HEK293 (cell line): ENCODE results near the gene KCNK4.
A peak's percentile ranks its signal among the peaks of the same experiment; 100 is the strongest.

ENCODE experiments used
- CTCF ChIA-PET: fragments of 350-600 bp; formaldehyde crosslinking; extraction: SDS; loops from one replicate; lab custom pipeline; 2021; ENCODE audit warnings: antibody characterized with exemption; lab: Yijun Ruan, JAX
- POLR2A ChIA-PET: fragments of 300-600 bp; formaldehyde crosslinking; extraction: SDS; loops from one replicate; lab custom pipeline; 2020; ENCODE audit warnings: antibody characterized with exemption, inconsistent platforms; lab: Yijun Ruan, JAX
- H3K27ac ChIP-seq: fragments of 200-500 bp; sonication (Bioruptor generic); 2 replicates; pipeline ENCODE4 v1.5.1; 2014; ENCODE audit warnings: low read depth, low read length, control low read depth, inconsistent platforms; ENCODE audit errors: extremely low read depth
- H3K36me3 ChIP-seq, 2 experiments: fragments of 200-500 bp in 1 of 2; sonication (Bioruptor generic) in 1 of 2; 1 replicate in 1 of 2; 2 replicates in 1 of 2; pipeline ENCODE4 v1.5.1; 2014 to 2017; ENCODE audit warnings: inconsistent platforms in 2 of 2, low read length in 2 of 2; ENCODE audit not compliant: control insufficient read depth in 2 of 2, insufficient read depth in 1 of 2
- H3K4me1 ChIP-seq: fragments of 200-500 bp; sonication (Bioruptor generic); 2 replicates; pipeline ENCODE4 v1.5.1; 2014; ENCODE audit warnings: mild to moderate bottlenecking, low read length, inconsistent platforms; ENCODE audit not compliant: control insufficient read depth, insufficient read depth
- H3K4me3 ChIP-seq: 2 replicates; pipeline ENCODE4 v1.5.1; 2011; ENCODE audit warnings: low read depth, mild to moderate bottlenecking, control low read depth, low read length, moderate library complexity
- H3K9me3 ChIP-seq: fragments of 200-500 bp; sonication (Bioruptor generic); 2 replicates; pipeline ENCODE4 v1.5.1; 2014; ENCODE audit warnings: low read depth, low read length, inconsistent platforms; ENCODE audit not compliant: control insufficient read depth, insufficient read depth
- BCL11A ChIP-seq: fragments of 450-650 bp; formaldehyde crosslinking; IDR thresholded peaks from 2 replicates; pipeline ENCODE4 v1.5.1; 2016; ENCODE audit warnings: low read depth, missing biosample characterization, missing genetic modification characterization
- GLIS2 ChIP-seq: fragments of 450-650 bp; formaldehyde crosslinking; IDR thresholded peaks from 2 replicates; pipeline ENCODE4 v1.5.1; 2016; ENCODE audit warnings: missing biosample characterization, missing genetic modification characterization
- HOXC10 ChIP-seq: sonication (generic); formaldehyde crosslinking; IDR thresholded peaks from 2 replicates; pipeline ENCODE4 v1.8.1; 2023; ENCODE audit warnings: mild to moderate bottlenecking, missing genetic modification reagents
- KLF16 ChIP-seq: fragments of 450-650 bp; formaldehyde crosslinking; IDR thresholded peaks from 2 replicates; pipeline ENCODE4 v1.5.1; 2017; ENCODE audit warnings: missing biosample characterization, missing genetic modification characterization
- YY2 ChIP-seq: fragments of 450-650 bp; formaldehyde crosslinking; IDR thresholded peaks from 2 replicates; pipeline ENCODE4 v1.5.1; 2016; ENCODE audit warnings: missing biosample characterization, missing genetic modification characterization
- ZBTB6 ChIP-seq: fragments of 450-650 bp; formaldehyde crosslinking; IDR thresholded peaks from 2 replicates; pipeline ENCODE4 v1.5.1; 2017; ENCODE audit warnings: missing biosample characterization, missing genetic modification characterization
- ZBTB8A ChIP-seq: fragments of 450-650 bp; formaldehyde crosslinking; IDR thresholded peaks from 2 replicates; pipeline ENCODE4 v1.5.1; 2016; ENCODE audit warnings: missing biosample characterization, missing genetic modification characterization
- ZNF10 ChIP-seq: fragments of 450-650 bp; formaldehyde crosslinking; IDR thresholded peaks from 2 replicates; pipeline ENCODE4 v1.5.1; 2017; ENCODE audit warnings: missing biosample characterization, missing genetic modification characterization
- ZNF174 ChIP-seq: fragments of 450-650 bp; formaldehyde crosslinking; IDR thresholded peaks from 2 replicates; pipeline ENCODE4 v1.5.0; 2017; ENCODE audit warnings: missing biosample characterization, mild to moderate bottlenecking, missing genetic modification characterization
- ZNF24 ChIP-seq: fragments of 450-650 bp; formaldehyde crosslinking; IDR thresholded peaks from 2 replicates; pipeline ENCODE4 v1.5.1; 2016; ENCODE audit warnings: missing biosample characterization, missing genetic modification characterization
- ZNF274 ChIP-seq, 2 experiments: fragments of 200-500 bp in 1 of 2; fragments of 450-650 bp in 1 of 2; sonication (Bioruptor generic) in 1 of 2; formaldehyde crosslinking in 1 of 2; IDR thresholded peaks; 2 replicates each; pipeline versions ENCODE4 v1.5.1 to v1.6.1; 2014 to 2016; ENCODE audit warnings: borderline replicate concordance in 1 of 2, inconsistent platforms in 1 of 2, low read length in 1 of 2, missing biosample characterization in 1 of 2, missing genetic modification characterization in 1 of 2
- ZNF354C ChIP-seq: fragments of 450-650 bp; formaldehyde crosslinking; IDR thresholded peaks from 2 replicates; pipeline ENCODE4 v1.5.1; 2016; ENCODE audit warnings: missing biosample characterization, missing genetic modification characterization, low read depth, borderline replicate concordance
- ZNF530 ChIP-seq: fragments of 450-650 bp; formaldehyde crosslinking; IDR thresholded peaks from 2 replicates; pipeline ENCODE4 v1.5.1; 2016; ENCODE audit warnings: low read depth, missing biosample characterization, missing genetic modification characterization
- ZNF544 ChIP-seq: fragments of 450-650 bp; formaldehyde crosslinking; IDR thresholded peaks from 2 replicates; pipeline ENCODE4 v1.5.0; 2017; ENCODE audit warnings: missing biosample characterization, missing genetic modification characterization
- ZNF626 ChIP-seq: fragments of 450-650 bp; sonication (Bioruptor Pico); formaldehyde crosslinking; IDR thresholded peaks from 2 replicates; pipeline ENCODE4 v1.5.1; 2018; ENCODE audit warnings: missing biosample characterization, missing genetic modification characterization, inconsistent platforms
- ZNF670 ChIP-seq: fragments of 450-650 bp; formaldehyde crosslinking; IDR thresholded peaks from 2 replicates; pipeline ENCODE4 v1.5.1; 2016; ENCODE audit warnings: missing biosample characterization, missing genetic modification characterization, low read depth
- ZNF677 ChIP-seq: fragments of 450-650 bp; IDR thresholded peaks from 2 replicates; pipeline ENCODE4 v1.5.0; 2018; ENCODE audit warnings: missing biosample characterization, mild to moderate bottlenecking, missing genetic modification characterization, moderate library complexity
- ZNF747 ChIP-seq: fragments of 450-650 bp; formaldehyde crosslinking; IDR thresholded peaks from 2 replicates; pipeline ENCODE4 v1.5.1; 2016; ENCODE audit warnings: missing biosample characterization, missing genetic modification characterization
- ZNF791 ChIP-seq: fragments of 450-650 bp; formaldehyde crosslinking; IDR thresholded peaks from 2 replicates; pipeline ENCODE4 v1.5.1; 2016; ENCODE audit warnings: missing biosample characterization, missing genetic modification characterization
- ZXDB ChIP-seq: fragments of 450-650 bp; formaldehyde crosslinking; IDR thresholded peaks from 2 replicates; pipeline ENCODE4 v1.5.1; 2016; ENCODE audit warnings: missing biosample characterization, missing genetic modification characterization
- TF ChIP-seq, protein P1 (sequence below): fragments of 450-650 bp; formaldehyde crosslinking; IDR thresholded peaks from 2 replicates; pipeline ENCODE4 v1.5.1; 2016; ENCODE audit warnings: missing biosample characterization, missing genetic modification characterization
- TF ChIP-seq, protein P2 (sequence below): fragments of 450-650 bp; formaldehyde crosslinking; IDR thresholded peaks from 2 replicates; pipeline ENCODE4 v1.5.1; 2016; ENCODE audit warnings: missing biosample characterization, missing genetic modification characterization

The KCNK4 gene

GRCh38 chr11:64288353-64288750, 2.8 kb upstream of the KCNK4 start:
- Histone ChIP-seq H3K9me3 (no peaks in the 10 kb centered on the region), H3K36me3 (peaks cover 0 to 25% of the 10 kb centered on the region in 2 experiments; a peak in 1 of 3 replicates), H3K27ac (no peak overlapping the region), H3K4me1 (no peaks in the 10 kb centered on the region; the same call in 1 of the 2 replicates), H3K4me3 (no peak overlapping the region)
- CTCF ChIA-PET = interaction anchor here (1.2 to 1.6 kb wide), 2 partner anchors 8 to 17 kb away, joined by 3 to 7 read pairs; no protein-coding TSS in a partner anchor
- POLR2A ChIA-PET = interaction anchor here (0.6 kb wide), 1 partner anchor 17 kb away, joined by 3 read pairs; no protein-coding TSS in a partner anchor
- TF ChIP-seq ZXDB (no peak), ZBTB8A (tag by site-specific recombination) (no peak), ZNF274 (IDR thresholded peaks at IDR 0.05; ENCODE audit: low read length) (no peak), ZNF274 (tag by site-specific recombination; IDR thresholded peaks at IDR 0.05; ENCODE audit: borderline replicate concordance) (no peak), ZNF24 (tag by site-specific recombination) (no peak), ZNF544 (tag by site-specific recombination) (no peak), BCL11A (no peak), ZNF791 (tag by site-specific recombination) (no peak), ZNF174 (no peak), ZNF747 (tag by site-specific recombination) (no peak), KLF16 (tag by site-specific recombination) (no peak), ZNF354C (tag by site-specific recombination) (no peak), ZNF677 (tag by site-specific recombination) (no peak), ZBTB6 (tag by site-specific recombination) (no peak), ZNF626 (tag by site-specific recombination) (no peak), YY2 (no peak), ZNF670 (tag by site-specific recombination) (no peak), ZNF530 (tag by site-specific recombination) (no peak)
- TF ChIP-seq, protein P1, sequence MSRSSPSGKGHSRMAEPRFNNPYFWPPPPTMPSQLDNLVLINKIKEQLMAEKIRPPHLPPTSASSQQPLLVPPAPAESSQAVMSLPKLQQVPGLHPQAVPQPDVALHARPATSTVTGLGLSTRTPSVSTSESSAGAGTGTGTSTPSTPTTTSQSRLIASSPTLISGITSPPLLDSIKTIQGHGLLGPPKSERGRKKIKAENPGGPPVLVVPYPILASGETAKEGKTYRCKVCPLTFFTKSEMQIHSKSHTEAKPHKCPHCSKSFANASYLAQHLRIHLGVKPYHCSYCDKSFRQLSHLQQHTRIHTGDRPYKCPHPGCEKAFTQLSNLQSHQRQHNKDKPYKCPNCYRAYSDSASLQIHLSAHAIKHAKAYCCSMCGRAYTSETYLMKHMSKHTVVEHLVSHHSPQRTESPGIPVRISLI (tag by site-specific recombination) = no peak

DNA sequence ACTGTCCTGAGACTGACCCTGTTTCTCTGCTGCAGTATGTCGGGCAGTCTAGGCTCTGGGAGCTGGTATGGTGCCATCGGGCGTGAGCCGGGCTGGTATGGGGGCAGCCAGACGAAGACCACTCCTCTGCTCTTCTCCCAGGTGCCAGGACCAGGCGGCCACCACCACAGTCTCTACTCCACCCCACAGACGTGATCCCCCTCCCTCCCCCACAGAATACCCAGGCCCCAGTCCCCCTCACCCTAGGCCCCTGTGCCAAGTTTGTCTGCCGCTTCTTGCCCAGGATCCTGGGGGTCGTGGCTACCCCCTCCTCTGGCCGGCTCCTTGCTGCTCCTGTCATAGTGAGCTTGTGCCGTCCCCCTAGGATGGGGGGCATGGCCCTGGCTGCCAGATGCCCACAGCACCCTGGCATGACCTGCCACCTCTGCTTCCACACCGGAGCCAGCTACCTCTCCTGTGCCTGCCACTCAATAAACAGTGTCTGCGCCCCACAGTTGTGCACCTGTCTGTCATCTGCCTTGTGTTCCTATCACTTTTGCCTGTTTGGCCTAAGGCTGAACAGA, 2.0 kb upstream of the KCNK4 start:
- TF ChIP-seq GLIS2 (tag by site-specific recombination) (no peak), ZNF10 (tag by site-specific recombination) (no peak), HOXC10 (CRISPR knock-in tag) (no peak)
- TF ChIP-seq, protein P2, sequence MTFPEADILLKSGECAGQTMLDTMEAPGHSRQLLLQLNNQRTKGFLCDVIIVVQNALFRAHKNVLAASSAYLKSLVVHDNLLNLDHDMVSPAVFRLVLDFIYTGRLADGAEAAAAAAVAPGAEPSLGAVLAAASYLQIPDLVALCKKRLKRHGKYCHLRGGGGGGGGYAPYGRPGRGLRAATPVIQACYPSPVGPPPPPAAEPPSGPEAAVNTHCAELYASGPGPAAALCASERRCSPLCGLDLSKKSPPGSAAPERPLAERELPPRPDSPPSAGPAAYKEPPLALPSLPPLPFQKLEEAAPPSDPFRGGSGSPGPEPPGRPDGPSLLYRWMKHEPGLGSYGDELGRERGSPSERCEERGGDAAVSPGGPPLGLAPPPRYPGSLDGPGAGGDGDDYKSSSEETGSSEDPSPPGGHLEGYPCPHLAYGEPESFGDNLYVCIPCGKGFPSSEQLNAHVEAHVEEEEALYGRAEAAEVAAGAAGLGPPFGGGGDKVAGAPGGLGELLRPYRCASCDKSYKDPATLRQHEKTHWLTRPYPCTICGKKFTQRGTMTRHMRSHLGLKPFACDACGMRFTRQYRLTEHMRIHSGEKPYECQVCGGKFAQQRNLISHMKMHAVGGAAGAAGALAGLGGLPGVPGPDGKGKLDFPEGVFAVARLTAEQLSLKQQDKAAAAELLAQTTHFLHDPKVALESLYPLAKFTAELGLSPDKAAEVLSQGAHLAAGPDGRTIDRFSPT (tag by site-specific recombination) = peak; percentile 12; the same call in 1 of the 2 replicates
- Histone ChIP-seq H3K4me3 (no peak overlapping the region), H3K4me1 (no peaks in the 10 kb centered on the region; the same call in 1 of the 2 replicates), H3K9me3 (no peaks in the 10 kb centered on the region), H3K36me3 (peaks cover 0 to 24% of the 10 kb centered on the region in 2 experiments; a peak in 1 of 3 replicates), H3K27ac (no peak overlapping the region)
- ChIA-PET POLR2A (interaction anchor here (0.6 to 1.0 kb wide), 3 partner anchors 14 to 85 kb away, joined by 3 read pairs; no protein-coding TSS in a partner anchor), CTCF (interaction anchor here (0.6 to 1.7 kb wide), 6 partner anchors 8 to 66 kb away, joined by 3 to 11 read pairs (median 6); no protein-coding TSS in a partner anchor)
